Esophagus squamous epithelium (tissue), 4 donors: Measurements from ENCODE around the gene SPRR4.

Experiments used
- CTCF ChIP-seq, 6 experiments: fragments of 450-650 bp in 4 of 6; fragments of 200-600 bp in 2 of 6; sonication (generic) in 2 of 6; IDR thresholded peaks; one replicate each; pipeline ENCODE4 v1.5.1; 2016 to 2019; ENCODE audit warnings: antibody characterized with exemption in 6 of 6, mild to moderate bottlenecking in 4 of 6, moderate library complexity in 4 of 6
- POLR2A ChIP-seq, 4 donors: fragments of 450-650 bp; IDR thresholded peaks; one replicate each; pipeline ENCODE4 v1.6.1; 2017; ENCODE audit warnings: antibody characterized with exemption in 4 of 4, mild to moderate bottlenecking in 4 of 4, moderate library complexity in 3 of 4

- TF ChIP-seq POLR2A (IDR thresholded peaks at IDR 0.05) (no peak), CTCF (IDR thresholded peaks at IDR 0.05) (peak in 1 of 6 experiments; percentile 9)
Measured at GRCh38 chr1:152967201-152967600, 3.2 kb upstream of the SPRR4 start.
